Mesendoderm (in vitro differentiated cells): ENCODE measurements around the gene APCDD1.
"Not testable (repeated sequence)": the region's sequence is repeated elsewhere in the genome, so short reads cannot be mapped to it uniquely, and the experiment has no call there.

Experiments used
- DNase-seq: peaks from one replicate; pipeline ENCODE4 v3.0.0; 2013
- H2AK5ac ChIP-seq: 2 replicates; pipeline ENCODE4 v1.6.1; 2013; ENCODE audit warnings: low read length, inconsistent platforms
- H2BK120ac ChIP-seq: 2 replicates; pipeline ENCODE4 v1.6.1; 2013; ENCODE audit warnings: low read depth, mild to moderate bottlenecking, low read length, moderate library complexity, mixed read lengths
- H2BK15ac ChIP-seq: replicated peaks from 2 replicates; pipeline ENCODE4 v1.6.1; 2013; ENCODE audit warnings: low read depth, mild to moderate bottlenecking, moderate library complexity
- H2BK5ac ChIP-seq: 2 replicates; pipeline ENCODE4 v1.6.1; 2013; ENCODE audit warnings: low read length, inconsistent platforms
- H3K18ac ChIP-seq: 2 replicates; pipeline ENCODE4 v1.6.1; 2013; ENCODE audit warnings: mild to moderate bottlenecking, low read length, mixed read lengths
- H3K23ac ChIP-seq: one replicate; pipeline ENCODE4 v1.6.1; 2013; ENCODE audit warnings: low read length
- H3K27ac ChIP-seq: 2 replicates; pipeline ENCODE4 v1.5.1; 2013; ENCODE audit warnings: low read depth, mild to moderate bottlenecking, inconsistent platforms, low read length, moderate library complexity
- H3K27me3 ChIP-seq: 2 replicates; pipeline ENCODE4 v1.6.1; 2013; ENCODE audit warnings: low read length, control low read depth, mild to moderate bottlenecking, inconsistent platforms; ENCODE audit not compliant: insufficient read depth, poor library complexity
- H3K36me3 ChIP-seq: 2 replicates; pipeline ENCODE4 v1.6.1; 2013; ENCODE audit warnings: low read length, inconsistent platforms; ENCODE audit not compliant: control insufficient read depth, insufficient read depth
- H3K4ac ChIP-seq: one replicate; pipeline ENCODE4 v1.6.1; 2013; ENCODE audit warnings: low read depth, mild to moderate bottlenecking, low read length, moderate library complexity
- H3K4me1 ChIP-seq: 2 replicates; pipeline ENCODE4 v1.6.1; 2013; ENCODE audit warnings: low read depth, low read length, inconsistent platforms; ENCODE audit not compliant: control insufficient read depth
- H3K4me2 ChIP-seq: 2 replicates; pipeline ENCODE4 v1.6.1; 2013; ENCODE audit warnings: low read length
- H3K4me3 ChIP-seq: 2 replicates; pipeline ENCODE4 v1.5.1; 2013; ENCODE audit warnings: mild to moderate bottlenecking, low read length
- H3K56ac ChIP-seq: one replicate; pipeline ENCODE4 v1.6.1; 2013; ENCODE audit warnings: low read length
- H3K79me1 ChIP-seq: 2 replicates; pipeline ENCODE4 v1.6.1; 2013; ENCODE audit warnings: low read length, inconsistent platforms
- H3K79me2 ChIP-seq: 2 replicates; pipeline ENCODE4 v1.6.1; 2013; ENCODE audit warnings: mild to moderate bottlenecking, low read length; ENCODE audit not compliant: control insufficient read depth, insufficient read depth
- H3K9ac ChIP-seq: 2 replicates; pipeline ENCODE4 v1.6.1; 2013; ENCODE audit warnings: low read length, inconsistent platforms
- H4K5ac ChIP-seq: one replicate; pipeline ENCODE4 v1.6.1; 2013; ENCODE audit warnings: low read length
- H4K8ac ChIP-seq: one replicate; pipeline ENCODE4 v1.6.1; 2013; ENCODE audit warnings: low read depth, mild to moderate bottlenecking, control low read depth, low read length, moderate library complexity
- WGBS: extraction: QIAGEN DNeasy Blood & Tissue Kit; methylation state at CpG from one replicate; pipeline ENCODE4 v1.1.7; 2013; ENCODE audit warnings: low lambda C conversion rate, missing lambda C conversion rate; ENCODE audit not compliant: insufficient coverage; ENCODE audit errors: extremely low coverage; 5-methylcytosine and 5-hydroxymethylcytosine counted together

Gene APCDD1

DNA sequence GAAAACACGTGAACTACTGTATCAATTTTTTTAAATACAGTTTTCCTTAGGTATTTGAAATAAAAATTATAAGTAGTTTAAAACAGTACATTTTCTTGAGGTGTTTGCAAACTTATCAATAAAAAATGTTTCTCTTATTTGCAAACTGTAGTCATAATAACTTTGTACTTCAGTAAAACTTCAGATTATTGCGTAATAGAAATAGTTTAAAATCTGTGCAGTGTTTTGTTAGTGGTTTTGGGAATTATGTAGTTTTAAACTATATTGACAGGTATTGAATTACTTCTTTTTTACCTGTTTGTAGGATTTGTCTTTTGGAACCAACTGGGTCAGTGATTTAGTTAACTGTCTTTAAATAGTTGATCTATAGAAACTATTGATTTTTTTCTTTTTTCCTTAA is 78.7 kb downstream of the APCDD1 start:
- Histone ChIP-seq H2BK15ac (no peak overlapping the region), H3K23ac (no peak overlapping the region), H3K27me3 (no peaks in the 10 kb centered on the region), H3K18ac (no peak overlapping the region), H3K79me1 (peaks cover 7% of the 10 kb centered on the region), H4K5ac (no peak overlapping the region), H3K4me3 (no peak overlapping the region), H3K4me2 (no peak overlapping the region), H2AK5ac (no peak overlapping the region), H2BK120ac (no peak overlapping the region), H4K8ac (no peak overlapping the region), H3K79me2 (peaks cover 25% of the 10 kb centered on the region), H3K27ac (no peak overlapping the region), H3K4ac (no peak overlapping the region), H2BK5ac (no peak overlapping the region), H3K9ac (no peak overlapping the region), H3K4me1 (peaks cover 5% of the 10 kb centered on the region), H3K36me3 (no peaks in the 10 kb centered on the region), H3K56ac (no peak overlapping the region)
- 100% methylated on average over 1 of the region's 2 CpGs for WGBS
- no peak for DNase-seq

DNA sequence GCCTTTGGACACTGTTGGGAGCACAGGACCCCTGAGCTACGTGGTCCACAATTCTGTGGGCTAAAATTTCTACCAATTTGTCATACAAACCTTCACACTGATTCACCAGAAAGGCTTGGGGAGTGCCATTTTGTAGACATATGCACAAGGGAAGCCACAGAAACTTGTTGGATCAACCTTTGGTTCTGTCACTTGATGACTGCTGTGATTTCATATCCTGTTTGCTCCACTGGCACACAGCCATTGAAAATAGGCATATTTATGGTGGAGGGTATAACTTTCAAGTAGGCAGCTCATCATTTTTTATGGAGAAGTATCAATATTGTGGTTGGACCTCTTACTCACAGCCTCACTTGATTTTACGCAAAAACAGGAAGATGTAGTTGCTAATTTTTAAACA is 81.8 kb downstream of the APCDD1 start:
- no CpG with 5 or more reads among the region's 2 CpGs for WGBS
- Histone ChIP-seq H3K56ac (no peak overlapping the region), H4K8ac (no peak overlapping the region), H3K9ac (no peak overlapping the region), H3K79me1 (peaks cover 4% of the 10 kb centered on the region), H3K4me1 (no peaks in the 10 kb centered on the region), H2BK15ac (no peak overlapping the region), H3K4me2 (no peak overlapping the region), H3K4me3 (no peak overlapping the region), H3K27ac (no peak overlapping the region), H4K5ac (no peak overlapping the region), H3K79me2 (peaks cover 2% of the 10 kb centered on the region), H3K18ac (no peak overlapping the region), H3K23ac (no peak overlapping the region), H3K27me3 (no peaks in the 10 kb centered on the region), H2BK120ac (no peak overlapping the region), H3K4ac (no peak overlapping the region), H2BK5ac (no peak overlapping the region), H3K36me3 (no peaks in the 10 kb centered on the region), H2AK5ac (no peak overlapping the region)
- DNase-seq: no peak

DNA sequence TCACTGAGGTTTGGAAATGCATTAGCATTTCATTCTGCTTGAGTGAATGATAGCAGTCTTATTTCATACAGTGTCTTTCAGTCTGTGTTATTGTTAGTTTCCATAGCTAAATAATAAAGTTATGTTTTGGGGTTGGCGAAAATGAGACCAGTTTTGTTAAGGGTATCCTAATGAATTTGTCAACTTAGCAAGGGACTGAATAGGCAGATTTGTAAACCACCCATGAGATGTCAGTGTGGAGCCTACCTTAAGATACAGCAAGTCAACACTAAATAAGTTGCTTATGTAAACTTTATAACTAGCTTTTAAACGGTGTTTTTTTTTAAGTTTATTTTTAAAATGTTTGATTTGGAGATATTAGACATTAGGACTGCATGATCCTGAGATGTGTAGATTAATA is 83.3 kb downstream of the APCDD1 start:
- no peaks in the 10 kb centered on the region for H3K79me2 ChIP-seq
- no peak overlapping the region for H3K18ac ChIP-seq
- no peak overlapping the region for H3K9ac ChIP-seq
- H2BK5ac ChIP-seq: no peak overlapping the region
- no peak overlapping the region for H3K56ac ChIP-seq
- no peak overlapping the region for H4K8ac ChIP-seq
- H4K5ac ChIP-seq: no peak overlapping the region
- peaks cover 3% of the 10 kb centered on the region for H3K79me1 ChIP-seq
- H2BK120ac ChIP-seq: no peak overlapping the region
- 100% methylated on average over 1 of the region's 2 CpGs for WGBS
- DNase-seq: no peak
- H3K4me3 ChIP-seq: no peak overlapping the region
- no peak overlapping the region for H3K4me2 ChIP-seq
- no peak overlapping the region for H3K23ac ChIP-seq
- H3K27me3 ChIP-seq: no peaks in the 10 kb centered on the region
- no peak overlapping the region for H3K27ac ChIP-seq
- no peaks in the 10 kb centered on the region for H3K4me1 ChIP-seq
- H3K36me3 ChIP-seq: no peaks in the 10 kb centered on the region
- H2AK5ac ChIP-seq: no peak overlapping the region
- H2BK15ac ChIP-seq: no peak overlapping the region
- no peak overlapping the region for H3K4ac ChIP-seq

DNA sequence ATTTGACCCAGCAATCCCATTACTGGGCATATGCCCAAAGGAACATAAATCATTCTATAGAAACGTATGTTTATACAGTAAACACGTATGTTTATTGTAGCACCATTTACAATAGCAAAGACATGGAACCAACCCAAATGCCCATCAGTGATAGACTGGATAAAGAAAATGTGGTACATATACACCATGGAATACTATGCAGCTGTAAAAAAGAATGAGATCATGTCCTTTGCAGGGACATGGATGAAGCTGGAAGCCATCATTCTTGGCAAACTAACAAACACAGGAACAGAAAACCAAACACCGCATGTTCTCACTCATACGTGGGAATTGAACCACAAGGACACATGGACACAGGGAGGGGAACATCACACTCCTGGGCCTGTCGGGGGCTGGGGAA is 84.7 kb downstream of the APCDD1 start:
- H4K8ac ChIP-seq, H3K36me3 ChIP-seq, H3K18ac ChIP-seq, DNase-seq, H4K5ac ChIP-seq, H3K9ac ChIP-seq, H2AK5ac ChIP-seq, H3K23ac ChIP-seq, H3K4me1 ChIP-seq, H3K4me3 ChIP-seq, H3K56ac ChIP-seq, H2BK15ac ChIP-seq, H3K4me2 ChIP-seq, H3K27ac ChIP-seq, H2BK120ac ChIP-seq, H3K27me3 ChIP-seq, H3K79me1 ChIP-seq, H3K4ac ChIP-seq, H3K79me2 ChIP-seq, H2BK5ac ChIP-seq: not testable (repeated sequence)
- WGBS: no CpG with 5 or more reads among the region's 5 CpGs
